Measurements from ENCODE around the gene DAPK1.

DAPK1 gene

GRCh38 chr9:87475463-87475862 lies 22.2 kb upstream of the DAPK1 start:
- TF ChIP-seq REST (IDR thresholded peaks at IDR 0.05; ENCODE audit: low read depth) (no peak), CREB1 (IDR thresholded peaks at IDR 0.05; ENCODE audit: low read depth) (no peak), TCF12 (IDR thresholded peaks at IDR 0.05; ENCODE audit: low read depth) (no peak), EP300 (IDR thresholded peaks at IDR 0.05; ENCODE audit: borderline replicate concordance) (no peak), TAF1 (IDR thresholded peaks at IDR 0.05; ENCODE audit: low read depth) (no peak)

- TF ChIP-seq YY1 (IDR thresholded peaks at IDR 0.05; ENCODE audit: low read depth) (no peak), EGR1 (IDR thresholded peaks at IDR 0.05) (no peak), ZBTB7A (IDR thresholded peaks at IDR 0.05; ENCODE audit: low read depth) (no peak), FOXM1 (IDR thresholded peaks at IDR 0.05; ENCODE audit: borderline replicate concordance, low read depth) (no peak), REST (IDR thresholded peaks at IDR 0.05; ENCODE audit: low read depth) (no peak), TCF12 (IDR thresholded peaks at IDR 0.05; ENCODE audit: low read depth) (no peak), EP300 (IDR thresholded peaks at IDR 0.05; ENCODE audit: borderline replicate concordance) (no peak), TEAD4 (IDR thresholded peaks at IDR 0.05) (no peak), USF1 (IDR thresholded peaks at IDR 0.05) (no peak), RAD21 (IDR thresholded peaks at IDR 0.05; ENCODE audit: low read depth) (no peak), TAF1 (IDR thresholded peaks at IDR 0.05; ENCODE audit: low read depth) (no peak), CEBPB (IDR thresholded peaks at IDR 0.05) (no peak), CREB1 (IDR thresholded peaks at IDR 0.05; ENCODE audit: low read depth) (no peak), MAX (IDR thresholded peaks at IDR 0.05) (no peak), NFIC (IDR thresholded peaks at IDR 0.05) (no peak)
Observed at GRCh38 chr9:87478226-87478992, 19.3 kb upstream of the DAPK1 start.

- TF ChIP-seq YY1 (IDR thresholded peaks at IDR 0.05; ENCODE audit: low read depth) (no peak), TCF12 (IDR thresholded peaks at IDR 0.05; ENCODE audit: low read depth) (no peak), NFIC (IDR thresholded peaks at IDR 0.05) (no peak), FOXM1 (IDR thresholded peaks at IDR 0.05; ENCODE audit: borderline replicate concordance, low read depth) (no peak), MAX (IDR thresholded peaks at IDR 0.05) (no peak), TEAD4 (IDR thresholded peaks at IDR 0.05) (no peak), REST (IDR thresholded peaks at IDR 0.05; ENCODE audit: low read depth) (no peak), USF1 (IDR thresholded peaks at IDR 0.05) (no peak), TAF1 (IDR thresholded peaks at IDR 0.05; ENCODE audit: low read depth) (no peak), CEBPB (IDR thresholded peaks at IDR 0.05) (no peak), RAD21 (IDR thresholded peaks at IDR 0.05; ENCODE audit: low read depth) (no peak), ZBTB7A (IDR thresholded peaks at IDR 0.05; ENCODE audit: low read depth) (no peak), EGR1 (IDR thresholded peaks at IDR 0.05) (no peak), CREB1 (IDR thresholded peaks at IDR 0.05; ENCODE audit: low read depth) (no peak)
Observed at GRCh38 chr9:87479801-87480201, 17.9 kb upstream of the DAPK1 start.

Data from Ishikawa (cell line).